Panc1 (cell line): ENCODE results near the gene LRIF1. TPM values are rescaled to one million over a fixed set of nuclear protein-coding genes. Genes with fewer than 3 reads are reported as not detected.
"Not testable (repeated sequence)": the region's sequence is repeated elsewhere in the genome, so short reads cannot be mapped to it uniquely, and the experiment has no call there.

Experiments
- ATAC-seq: fragments of 200-7000 bp; cut with Tn5 transposase; 2 replicates; pipeline ENCODE4 v1.9.1; 2020; ENCODE audit warnings: mild to moderate bottlenecking, moderate library complexity
- BruUV-seq: library from RNA; stranded (reverse); fragments of 400-500 nt; replicated peaks from 2 replicates; lab custom pipeline; 2021; lab: Mats Ljungman, UMichigan
- CTCF ChIA-PET: fragments of 300-600 bp; sonication (Branson Sonifier 250); formaldehyde crosslinking; loops from one replicate; lab custom pipeline; 2022; ENCODE audit warnings: antibody characterized with exemption; lab: Charles Lee
- POLR2A ChIA-PET: fragments of 300-600 bp; sonication (Branson Sonifier 250); formaldehyde crosslinking; loops from one replicate; lab custom pipeline; 2022; ENCODE audit warnings: antibody characterized with exemption; lab: Charles Lee
- DNase-seq: peaks from one replicate; pipeline ENCODE4 v3.0.0-alpha.2; 2010; ENCODE audit warnings: low read depth, low spot score
- H3K27ac ChIP-seq: 2 replicates; pipeline ENCODE4 v1.5.1; 2011; ENCODE audit warnings: mild to moderate bottlenecking, low read length, inconsistent platforms
- H3K27me3 ChIP-seq: fragments of 200-500 bp; sonication (Bioruptor generic); 2 replicates; pipeline ENCODE4 v1.6.0; 2014; ENCODE audit warnings: low read length, inconsistent platforms; ENCODE audit not compliant: control insufficient read depth, insufficient read depth
- H3K36me3 ChIP-seq: fragments of 200-500 bp; sonication (Bioruptor generic); 2 replicates; pipeline ENCODE4 v1.5.1; 2014; ENCODE audit warnings: inconsistent platforms, mild to moderate bottlenecking, low read length, moderate library complexity; ENCODE audit not compliant: control insufficient read depth, insufficient read depth
- H3K4me1 ChIP-seq: 2 replicates; pipeline ENCODE4 v1.5.1; 2011; ENCODE audit warnings: inconsistent platforms, mild to moderate bottlenecking, low read length, moderate library complexity; ENCODE audit not compliant: control insufficient read depth, insufficient read depth
- H3K4me3 ChIP-seq, 2 experiments: 2 replicates each; pipeline ENCODE4 v1.5.1; 2011 to 2012; ENCODE audit warnings: low read depth in 2 of 2, low read length in 2 of 2, mild to moderate bottlenecking in 2 of 2, inconsistent platforms in 1 of 2, moderate library complexity in 1 of 2
- H3K9me3 ChIP-seq: fragments of 200-500 bp; sonication (Bioruptor generic); 2 replicates; pipeline ENCODE4 v1.5.1; 2014; ENCODE audit warnings: low read depth, mild to moderate bottlenecking, inconsistent platforms, low read length, moderate library complexity; ENCODE audit not compliant: control insufficient read depth, insufficient read depth
- POLR2AphosphoS5 ChIP-seq: IDR thresholded peaks from 2 replicates; pipeline ENCODE4 v1.6.1; 2012; ENCODE audit warnings: mild to moderate bottlenecking, low read depth, low read length, moderate library complexity
- SIN3A ChIP-seq: IDR thresholded peaks from 2 replicates; pipeline ENCODE4 v1.6.1; 2012; ENCODE audit warnings: low read depth, mild to moderate bottlenecking, low read length, moderate library complexity, borderline replicate concordance; ENCODE audit not compliant: insufficient read depth
- TCF7L2 ChIP-seq: IDR thresholded peaks from 2 replicates; pipeline ENCODE4 v1.6.1; 2011; ENCODE audit warnings: mild to moderate bottlenecking, low read depth, low read length, inconsistent platforms
- in situ Hi-C: cut with HindIII; loops from 2 replicates; pipeline ENCODE4 v1.10.0; 2016; ENCODE audit warnings: low sequenced_read_pairs, low pct_unique_long_range_greater_than_20kb
- intact Hi-C: fragments of 100-400 bp; cut with micrococcal nuclease; formaldehyde crosslinking; loops from one replicate; pipeline ENCODE4 v1.10.0; 2022; ENCODE audit not compliant: unreplicated experiment
- total RNA-seq: library from RNA; stranded (reverse); gene quantifications from one replicate; pipeline ENCODE4 v1.2.1, GENCODE V29; 2021; ENCODE audit not compliant: unreplicated experiment
- TF ChIP-seq, protein P1 (sequence below), 2 experiments: IDR thresholded peaks; 2 replicates each; pipeline ENCODE4 v1.6.1; 2011 to 2012; ENCODE audit warnings: low read depth in 2 of 2, control low read depth in 1 of 2, low read length in 1 of 2, mild to moderate bottlenecking in 1 of 2, moderate library complexity in 1 of 2; ENCODE audit not compliant: insufficient read depth in 1 of 2
- TF ChIP-seq, protein P2 (sequence below): fragments of 450-650 bp; IDR thresholded peaks from 2 replicates; pipeline ENCODE4 v1.5.1; 2017; ENCODE audit warnings: mild to moderate bottlenecking

LRIF1 gene
- total RNA-seq, 1 experiment from 2014 or later: 34.1 TPM

DNA sequence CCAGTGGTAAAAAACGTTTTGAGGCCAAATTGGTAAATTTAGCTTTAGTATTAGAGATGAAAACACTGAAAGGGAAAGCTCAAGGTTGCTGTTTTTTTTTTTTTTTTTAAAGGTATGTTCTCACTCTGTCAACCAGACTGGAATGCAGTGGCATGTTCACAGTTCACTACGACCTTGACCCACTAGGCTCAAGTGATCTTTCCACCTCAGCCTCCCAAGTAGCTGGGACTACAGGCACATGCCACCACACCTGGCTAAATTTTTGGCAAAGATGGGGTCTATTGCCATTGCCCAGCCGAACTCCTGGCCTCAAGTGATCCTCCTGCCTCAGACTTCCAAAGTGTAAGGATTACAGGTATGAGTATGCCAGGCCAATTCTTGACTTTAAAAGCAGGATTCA, 18.9 kb downstream of the LRIF1 start:
- no peaks in the 10 kb centered on the region for H3K27me3 ChIP-seq
- no peak for TF ChIP-seq SIN3A
- TF ChIP-seq, protein P1, sequence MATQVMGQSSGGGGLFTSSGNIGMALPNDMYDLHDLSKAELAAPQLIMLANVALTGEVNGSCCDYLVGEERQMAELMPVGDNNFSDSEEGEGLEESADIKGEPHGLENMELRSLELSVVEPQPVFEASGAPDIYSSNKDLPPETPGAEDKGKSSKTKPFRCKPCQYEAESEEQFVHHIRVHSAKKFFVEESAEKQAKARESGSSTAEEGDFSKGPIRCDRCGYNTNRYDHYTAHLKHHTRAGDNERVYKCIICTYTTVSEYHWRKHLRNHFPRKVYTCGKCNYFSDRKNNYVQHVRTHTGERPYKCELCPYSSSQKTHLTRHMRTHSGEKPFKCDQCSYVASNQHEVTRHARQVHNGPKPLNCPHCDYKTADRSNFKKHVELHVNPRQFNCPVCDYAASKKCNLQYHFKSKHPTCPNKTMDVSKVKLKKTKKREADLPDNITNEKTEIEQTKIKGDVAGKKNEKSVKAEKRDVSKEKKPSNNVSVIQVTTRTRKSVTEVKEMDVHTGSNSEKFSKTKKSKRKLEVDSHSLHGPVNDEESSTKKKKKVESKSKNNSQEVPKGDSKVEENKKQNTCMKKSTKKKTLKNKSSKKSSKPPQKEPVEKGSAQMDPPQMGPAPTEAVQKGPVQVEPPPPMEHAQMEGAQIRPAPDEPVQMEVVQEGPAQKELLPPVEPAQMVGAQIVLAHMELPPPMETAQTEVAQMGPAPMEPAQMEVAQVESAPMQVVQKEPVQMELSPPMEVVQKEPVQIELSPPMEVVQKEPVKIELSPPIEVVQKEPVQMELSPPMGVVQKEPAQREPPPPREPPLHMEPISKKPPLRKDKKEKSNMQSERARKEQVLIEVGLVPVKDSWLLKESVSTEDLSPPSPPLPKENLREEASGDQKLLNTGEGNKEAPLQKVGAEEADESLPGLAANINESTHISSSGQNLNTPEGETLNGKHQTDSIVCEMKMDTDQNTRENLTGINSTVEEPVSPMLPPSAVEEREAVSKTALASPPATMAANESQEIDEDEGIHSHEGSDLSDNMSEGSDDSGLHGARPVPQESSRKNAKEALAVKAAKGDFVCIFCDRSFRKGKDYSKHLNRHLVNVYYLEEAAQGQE (IDR thresholded peaks at IDR 0.05; ENCODE audit: insufficient read depth in 1 of 2, low read depth in 2 of 2, low read length in 1 of 2): no peak
- TF ChIP-seq TCF7L2: no peak
- no peak for TF ChIP-seq POLR2AphosphoS5
- TF ChIP-seq, protein P2, sequence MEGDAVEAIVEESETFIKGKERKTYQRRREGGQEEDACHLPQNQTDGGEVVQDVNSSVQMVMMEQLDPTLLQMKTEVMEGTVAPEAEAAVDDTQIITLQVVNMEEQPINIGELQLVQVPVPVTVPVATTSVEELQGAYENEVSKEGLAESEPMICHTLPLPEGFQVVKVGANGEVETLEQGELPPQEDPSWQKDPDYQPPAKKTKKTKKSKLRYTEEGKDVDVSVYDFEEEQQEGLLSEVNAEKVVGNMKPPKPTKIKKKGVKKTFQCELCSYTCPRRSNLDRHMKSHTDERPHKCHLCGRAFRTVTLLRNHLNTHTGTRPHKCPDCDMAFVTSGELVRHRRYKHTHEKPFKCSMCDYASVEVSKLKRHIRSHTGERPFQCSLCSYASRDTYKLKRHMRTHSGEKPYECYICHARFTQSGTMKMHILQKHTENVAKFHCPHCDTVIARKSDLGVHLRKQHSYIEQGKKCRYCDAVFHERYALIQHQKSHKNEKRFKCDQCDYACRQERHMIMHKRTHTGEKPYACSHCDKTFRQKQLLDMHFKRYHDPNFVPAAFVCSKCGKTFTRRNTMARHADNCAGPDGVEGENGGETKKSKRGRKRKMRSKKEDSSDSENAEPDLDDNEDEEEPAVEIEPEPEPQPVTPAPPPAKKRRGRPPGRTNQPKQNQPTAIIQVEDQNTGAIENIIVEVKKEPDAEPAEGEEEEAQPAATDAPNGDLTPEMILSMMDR: no peak
- intact Hi-C loops: no loop called here
- no peak overlapping the region for H3K4me3 ChIP-seq
- peaks cover 16% of the 10 kb centered on the region for H3K36me3 ChIP-seq
- CTCF ChIA-PET: no interaction called here
- BruUV-seq: no TSS peak
- ATAC-seq (no peak), DNase-seq (no peak)
- in situ Hi-C loops: no loop called here
- POLR2A ChIA-PET: no interaction called here
- no peaks in the 10 kb centered on the region for H3K4me1 ChIP-seq
- no peaks in the 10 kb centered on the region for H3K9me3 ChIP-seq
- H3K27ac ChIP-seq: no peak overlapping the region

DNA sequence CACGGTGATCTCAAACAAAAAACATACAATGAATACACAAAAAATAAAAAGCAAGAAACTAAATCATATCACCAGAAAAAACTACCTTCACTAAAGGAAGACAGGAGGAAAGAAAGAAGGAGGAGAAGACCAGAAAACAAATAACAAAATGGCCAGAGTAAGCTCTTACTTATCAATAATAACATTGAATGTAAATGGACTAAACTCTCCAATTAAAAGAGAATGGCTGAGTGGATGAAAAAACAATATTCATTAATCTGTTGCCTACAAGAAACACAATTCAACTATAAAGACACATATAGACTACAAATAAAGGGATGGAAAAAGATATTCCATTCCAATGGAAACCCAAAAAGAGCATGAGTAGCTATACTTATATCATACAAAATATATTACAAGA, 27.2 kb downstream of the LRIF1 start:
- in situ Hi-C loops: no loop called here
- Histone ChIP-seq H3K27ac (no peak overlapping the region), H3K9me3 (no peaks in the 10 kb centered on the region; the same call in 1 of the 2 replicates), H3K4me3 (no peak overlapping the region), H3K36me3 (no peaks in the 10 kb centered on the region), H3K27me3 (no peaks in the 10 kb centered on the region), H3K4me1 (no peaks in the 10 kb centered on the region)
- intact Hi-C loops: no loop called here
- TF ChIP-seq POLR2AphosphoS5: no peak
- TF ChIP-seq, protein P2: no peak
- no peak for TF ChIP-seq TCF7L2
- no peak for TF ChIP-seq SIN3A
- TF ChIP-seq, protein P1 (IDR thresholded peaks at IDR 0.05; ENCODE audit: insufficient read depth in 1 of 2, low read depth in 2 of 2, low read length in 1 of 2): no peak
- no peak for DNase-seq
- BruUV-seq: no TSS peak
- ChIA-PET CTCF (no interaction called here), POLR2A (no interaction called here)
- no peak for ATAC-seq

DNA sequence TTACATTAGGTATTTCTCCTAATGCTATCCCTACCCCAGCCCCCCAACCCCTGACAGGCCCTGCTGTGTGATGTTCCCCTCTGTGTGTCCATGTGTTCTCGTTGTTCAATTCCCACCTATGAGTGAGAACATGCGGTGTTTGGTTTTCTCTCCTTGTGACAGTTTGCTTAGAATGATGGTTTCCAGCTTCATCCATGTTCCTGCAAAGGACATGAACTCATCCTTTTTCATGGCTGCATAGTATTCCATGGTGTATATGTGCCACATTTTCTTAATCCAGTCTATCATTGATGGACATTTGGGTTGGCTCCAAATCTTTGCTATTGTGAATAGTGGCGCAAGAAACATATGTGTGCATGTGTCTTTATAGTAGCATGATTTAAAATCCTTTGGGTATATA, 32.6 kb downstream of the LRIF1 start:
- ATAC-seq, BruUV-seq, H3K36me3 ChIP-seq, POLR2A ChIA-PET, H3K27ac ChIP-seq, CTCF ChIA-PET, DNase-seq, intact Hi-C loops, H3K27me3 ChIP-seq, H3K4me3 ChIP-seq, H3K9me3 ChIP-seq, H3K4me1 ChIP-seq, in situ Hi-C loops: not testable (repeated sequence)
